ENCODE results near the gene RFC4. TPM values are rescaled to one million over a fixed set of nuclear protein-coding genes. Genes with fewer than 3 reads are reported as not detected.
A peak's percentile ranks its signal among the peaks of the same experiment; 100 is the strongest.

Gene RFC4
- total RNA-seq, 2 donors from 2014 or later = 13.4 to 40.4 TPM

DNA sequence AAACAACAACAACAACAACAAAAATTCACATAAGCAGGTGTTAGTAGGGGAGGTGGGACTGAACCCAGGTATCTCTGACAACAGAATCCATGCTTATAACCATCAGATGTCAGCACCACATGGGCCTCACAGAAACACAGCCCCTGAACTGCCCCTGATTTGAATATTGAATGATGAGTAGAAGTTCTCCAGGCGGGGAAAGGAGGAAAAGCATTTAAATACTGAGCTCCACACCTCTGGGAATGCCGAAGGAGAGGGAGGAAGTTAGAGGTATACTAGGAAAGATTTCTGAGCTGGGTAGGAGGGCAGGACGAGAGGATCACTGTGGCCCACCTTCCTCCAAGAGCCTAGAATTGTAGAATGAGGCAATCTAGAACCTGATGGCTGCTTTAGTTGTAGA is 54.8 kb downstream of the RFC4 start:
- peak overlapping the region; percentile 59 for H3K27ac ChIP-seq

DNA sequence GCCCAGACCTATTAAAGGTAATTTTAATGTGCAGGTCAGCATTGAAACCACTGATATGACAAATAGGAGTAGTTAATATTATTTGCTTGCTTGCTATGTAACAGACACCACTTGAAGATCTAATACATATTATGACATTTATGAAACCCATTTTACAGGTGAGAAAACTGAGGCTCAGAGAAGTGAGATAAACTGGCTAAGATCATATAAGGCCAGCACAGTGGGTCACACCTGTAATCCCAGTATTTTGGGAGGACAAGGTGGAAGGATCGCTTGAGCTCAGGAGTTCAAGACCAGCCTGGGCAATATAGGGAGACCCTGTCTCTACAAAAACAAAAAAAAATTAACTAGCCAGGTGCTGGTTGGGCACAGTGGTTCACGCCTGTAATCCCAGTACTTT is 56.0 kb downstream of the RFC4 start:
- Histone ChIP-seq H3K4me1 (no peaks in the 10 kb centered on the region), H3K27me3 (no peaks in the 10 kb centered on the region), H3K9me3 (no peaks in the 10 kb centered on the region), H3K27ac (no peak overlapping the region), H3K36me3 (no peaks in the 10 kb centered on the region), H3K9ac (ENCODE audit: low read depth in 2 of 2, low read length in 2 of 2) (no peak overlapping the region), H3K4me3 (no peak overlapping the region)
- no peak for DNase-seq
- TF ChIP-seq, protein P1, sequence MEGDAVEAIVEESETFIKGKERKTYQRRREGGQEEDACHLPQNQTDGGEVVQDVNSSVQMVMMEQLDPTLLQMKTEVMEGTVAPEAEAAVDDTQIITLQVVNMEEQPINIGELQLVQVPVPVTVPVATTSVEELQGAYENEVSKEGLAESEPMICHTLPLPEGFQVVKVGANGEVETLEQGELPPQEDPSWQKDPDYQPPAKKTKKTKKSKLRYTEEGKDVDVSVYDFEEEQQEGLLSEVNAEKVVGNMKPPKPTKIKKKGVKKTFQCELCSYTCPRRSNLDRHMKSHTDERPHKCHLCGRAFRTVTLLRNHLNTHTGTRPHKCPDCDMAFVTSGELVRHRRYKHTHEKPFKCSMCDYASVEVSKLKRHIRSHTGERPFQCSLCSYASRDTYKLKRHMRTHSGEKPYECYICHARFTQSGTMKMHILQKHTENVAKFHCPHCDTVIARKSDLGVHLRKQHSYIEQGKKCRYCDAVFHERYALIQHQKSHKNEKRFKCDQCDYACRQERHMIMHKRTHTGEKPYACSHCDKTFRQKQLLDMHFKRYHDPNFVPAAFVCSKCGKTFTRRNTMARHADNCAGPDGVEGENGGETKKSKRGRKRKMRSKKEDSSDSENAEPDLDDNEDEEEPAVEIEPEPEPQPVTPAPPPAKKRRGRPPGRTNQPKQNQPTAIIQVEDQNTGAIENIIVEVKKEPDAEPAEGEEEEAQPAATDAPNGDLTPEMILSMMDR (IDR thresholded peaks at IDR 0.05) = no peak
- intact Hi-C loops (cut with DNase I) = no loop called here

More for the DNA sequence above, 54.8 kb downstream of the RFC4 start:
- Histone ChIP-seq H3K9ac (ENCODE audit: low read depth in 2 of 2, low read length in 2 of 2) (peak overlapping the region in 1 of 2 donors; percentile 26), H3K4me3 (no peak overlapping the region), H3K9me3 (no peaks in the 10 kb centered on the region), H3K36me3 (no peaks in the 10 kb centered on the region), H3K27me3 (no peaks in the 10 kb centered on the region), H3K4me1 (no peaks in the 10 kb centered on the region)
- DNase-seq = no peak
- intact Hi-C loops (cut with DNase I) = no loop called here
- TF ChIP-seq, protein P1 (IDR thresholded peaks at IDR 0.05) = no peak

DNA sequence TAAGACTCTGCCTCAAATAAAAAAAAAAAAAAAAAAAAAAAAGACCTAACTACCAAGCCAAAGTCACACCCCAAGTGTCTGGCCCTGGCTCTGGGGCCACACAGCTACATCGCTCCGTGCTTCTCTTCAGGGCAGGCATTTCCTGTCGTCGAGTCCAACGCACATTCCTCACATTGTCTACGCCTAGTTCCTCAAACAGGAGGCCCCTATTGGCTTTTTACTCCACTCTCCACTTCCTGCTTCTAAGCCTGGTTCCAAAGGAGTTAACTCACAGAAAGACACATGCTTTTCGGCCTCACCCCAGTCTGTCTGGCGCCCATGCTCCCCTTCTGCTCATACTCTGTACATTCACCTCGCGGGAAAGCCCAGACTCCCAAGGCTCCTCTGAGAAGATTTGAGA is 60.3 kb downstream of the RFC4 start:
- peak overlapping the region; percentile 48 for H3K27ac ChIP-seq
- H3K9ac ChIP-seq (ENCODE audit: low read depth in 2 of 2, low read length in 2 of 2) = no peak overlapping the region
- intact Hi-C loops (cut with DNase I) = no loop called here
- H3K36me3 ChIP-seq = no peaks in the 10 kb centered on the region
- no peaks in the 10 kb centered on the region for H3K4me1 ChIP-seq
- H3K4me3 ChIP-seq = no peak overlapping the region
- H3K9me3 ChIP-seq = no peaks in the 10 kb centered on the region
- no peaks in the 10 kb centered on the region for H3K27me3 ChIP-seq
- peak; percentile 82 for DNase-seq
- TF ChIP-seq, protein P1 (IDR thresholded peaks at IDR 0.05) = no peak

DNA sequence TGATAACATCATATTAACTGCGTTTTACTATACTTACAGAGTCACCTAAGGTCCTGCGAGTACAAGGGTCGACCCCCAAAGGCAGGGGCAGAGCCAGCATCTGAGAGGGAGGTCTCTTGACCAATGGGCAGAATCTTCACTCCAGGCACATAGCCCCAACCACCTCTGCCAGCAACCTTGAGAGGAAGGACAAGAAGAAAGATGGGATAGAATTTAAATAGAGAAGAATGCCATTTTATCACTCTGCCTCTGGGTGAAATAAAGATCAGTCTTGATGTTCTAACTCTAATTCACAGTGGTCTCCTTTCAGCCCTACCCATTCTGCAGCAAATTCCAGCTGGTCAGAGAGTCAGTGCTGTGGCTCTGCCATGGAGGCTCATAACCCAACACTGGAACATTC is 62.6 kb downstream of the RFC4 start:
- H3K36me3 ChIP-seq = no peaks in the 10 kb centered on the region
- TF ChIP-seq, protein P1 (IDR thresholded peaks at IDR 0.05) = no peak
- DNase-seq = no peak
- no peaks in the 10 kb centered on the region for H3K9me3 ChIP-seq
- peak overlapping the region; percentile 48 for H3K27ac ChIP-seq
- H3K9ac ChIP-seq (ENCODE audit: low read depth in 2 of 2, low read length in 2 of 2) = no peak overlapping the region
- intact Hi-C loops (cut with DNase I) = no loop called here
- H3K4me3 ChIP-seq = no peak overlapping the region
- no peaks in the 10 kb centered on the region for H3K27me3 ChIP-seq
- H3K4me1 ChIP-seq = no peaks in the 10 kb centered on the region

DNA sequence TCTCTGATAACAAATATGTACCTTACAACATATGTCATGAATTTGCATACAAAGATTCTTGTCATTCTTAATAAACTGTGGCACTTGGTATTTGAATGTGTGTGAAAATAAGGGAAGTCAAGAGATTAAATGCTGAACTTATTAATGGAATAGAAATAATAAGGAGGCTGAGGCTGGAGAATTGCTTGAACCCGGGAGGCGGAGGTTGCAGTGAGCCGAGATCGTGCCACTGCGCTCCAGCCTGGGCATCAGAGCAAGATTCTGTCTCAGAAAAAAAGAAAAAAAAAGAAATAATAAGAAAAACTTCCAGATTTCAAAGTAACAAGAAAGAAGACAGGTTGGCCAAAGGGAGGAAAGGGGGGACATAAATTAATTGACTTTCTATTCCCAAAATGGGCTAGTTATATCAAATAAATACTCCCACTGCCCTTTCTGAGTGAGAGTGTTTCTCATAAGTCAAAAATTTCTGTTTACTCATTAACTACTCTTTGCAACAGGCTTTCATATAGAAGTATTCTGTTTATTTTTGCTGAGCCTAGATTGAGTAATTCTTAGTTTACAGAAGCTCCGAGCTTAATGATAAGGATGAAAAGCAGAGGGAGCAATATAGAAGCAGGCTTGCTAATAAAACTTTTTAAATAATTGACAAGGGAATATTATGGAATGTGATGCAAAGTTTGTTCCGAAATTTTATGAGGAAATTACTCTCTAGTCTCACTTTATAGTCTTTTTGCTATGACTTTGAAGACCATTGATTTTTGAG is 63.5 kb downstream of the RFC4 start:
- intact Hi-C loops (cut with DNase I) = no loop called here
- TF ChIP-seq, protein P1 (IDR thresholded peaks at IDR 0.05) = no peak
- Histone ChIP-seq H3K27ac (no peak overlapping the region), H3K36me3 (no peaks in the 10 kb centered on the region), H3K27me3 (no peaks in the 10 kb centered on the region), H3K4me3 (no peak overlapping the region), H3K4me1 (no peaks in the 10 kb centered on the region), H3K9ac (ENCODE audit: low read depth in 2 of 2, low read length in 2 of 2) (no peak overlapping the region), H3K9me3 (no peaks in the 10 kb centered on the region)
- no peak for DNase-seq

Small RNA genes lying within 50 kb of the gene (microRNA-seq; reads per million reads assigned to microRNA genes)
- gene MIR1248 = 7.7 reads per million, percentile 9 among the genes with 10 or more reads in this experiment

Other genes with a start within 250 kb of the RFC4 start
- gene TBCCD1, start 239.1 kb downstream of the RFC4 start, total RNA-seq = 10 to 100 TPM; 10.4 to 14.3 TPM
- gene DNAJB11, start 235.8 kb downstream of the RFC4 start, total RNA-seq = 10 to 100 TPM; 54.7 to 72.5 TPM
- gene AHSG, start 193.4 kb downstream of the RFC4 start, total RNA-seq = 1 to 10 TPM in 1 of 2 donors, not detected in 1; 1.9 TPM
- gene FETUB, start 166.1 kb downstream of the RFC4 start, total RNA-seq = under 1 TPM; 0.22 to 0.27 TPM
- gene HRG, start 140.5 kb downstream of the RFC4 start, total RNA-seq = under 1 TPM in 1 of 2 donors, not detected in 1; 0.25 TPM
- gene KNG1, start 89.1 kb downstream of the RFC4 start, total RNA-seq = 1 to 10 TPM; 1.0 to 1.2 TPM
- gene EIF4A2, start 22.9 kb downstream of the RFC4 start, total RNA-seq = 100 to 1,000 TPM; 337 to 366 TPM
- gene ADIPOQ, start 36.2 kb upstream of the RFC4 start, total RNA-seq = under 1 TPM; 0.17 to 0.58 TPM
- 10 to 100 TPM; 57.2 to 81.8 TPM for gene ST6GAL1, start 124.0 kb upstream of the RFC4 start, total RNA-seq

All from colonic mucosa (tissue), 4 donors.